Dedifferentiated amniotic fluid mesenchymal stem cell (primary cell): ENCODE results near the gene NXPH4.

Source experiments
- DNase-seq: peaks from one replicate; pipeline ENCODE4 v3.0.0-alpha.2; 2016; ENCODE audit errors: extremely low spot score

NXPH4 gene

DNA sequence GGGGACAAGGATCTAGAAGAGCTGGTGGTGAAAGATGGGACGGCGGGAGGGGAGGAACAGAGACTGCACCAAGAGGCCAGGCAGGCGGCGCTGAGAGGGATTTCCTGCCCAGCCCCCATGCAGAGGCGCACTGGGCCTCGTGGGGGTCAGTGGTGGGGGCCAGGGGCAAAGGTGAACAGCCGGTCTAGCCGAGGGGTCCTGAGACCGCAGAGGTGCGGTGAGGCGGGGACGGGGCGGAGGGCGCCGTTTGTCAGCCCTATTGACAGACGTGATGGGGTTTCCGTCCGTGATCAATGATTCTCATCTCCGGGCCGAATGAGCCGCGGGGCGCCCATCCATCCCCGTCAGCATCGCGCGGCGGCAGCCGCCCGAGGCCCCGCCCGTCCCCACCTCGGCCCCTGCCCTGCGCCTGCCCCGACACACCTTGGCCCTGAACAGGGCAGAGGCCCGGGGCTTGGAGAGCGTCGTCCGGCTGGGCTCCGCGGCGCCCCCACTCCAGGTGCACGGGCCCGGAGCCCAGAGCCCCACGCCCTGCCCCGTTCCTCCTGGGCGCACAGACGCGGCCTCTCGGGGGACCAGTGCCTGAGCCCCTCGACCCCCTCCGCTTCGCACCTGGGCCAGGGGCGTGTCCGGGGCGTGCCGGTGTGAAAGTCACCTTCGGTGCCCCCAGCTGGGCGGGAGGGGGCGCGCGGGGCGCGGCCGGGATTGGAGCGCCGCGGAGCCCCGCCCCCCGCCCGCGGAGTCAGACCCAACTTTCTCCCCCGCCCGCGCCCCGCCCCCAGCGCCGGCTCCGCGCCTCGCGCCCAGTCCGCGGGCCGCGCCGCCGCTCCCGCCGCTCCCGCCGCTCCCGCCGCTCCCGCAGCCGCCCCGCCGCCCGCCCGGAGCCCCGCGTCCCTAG, at the start of gene NXPH4:
TSS of gene NXPH4 (plus strand) at position 781 of the 898 bp plus-strand sequence. CDS start 176 bp downstream, outside the sequence.
- DNase-seq, result no peak

DNA sequence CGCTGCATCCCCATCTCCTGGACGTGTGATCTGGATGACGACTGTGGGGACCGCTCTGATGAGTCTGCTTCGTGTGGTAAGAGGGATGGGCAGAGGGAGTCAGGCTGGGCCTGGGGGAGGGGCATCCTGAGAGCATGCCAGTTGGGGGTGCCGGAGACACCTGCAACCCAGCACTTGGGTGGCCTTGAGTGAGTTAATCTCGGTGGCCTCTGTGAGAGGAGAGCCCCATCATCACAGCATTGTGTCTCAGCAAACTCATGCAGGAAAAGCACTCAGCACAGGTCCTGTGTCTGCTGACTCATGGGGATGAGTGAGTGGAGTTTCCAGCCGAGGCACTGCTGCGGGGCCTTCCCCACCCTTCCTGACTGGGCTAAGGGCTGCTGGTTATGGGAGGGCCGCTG, 49.6 kb upstream of the NXPH4 start:
- DNase-seq, result no peak

- DNase-seq, result no peak
These were observed 48.5 kb upstream of the NXPH4 start for GRCh38 chr12:57168058-57168457.

DNA sequence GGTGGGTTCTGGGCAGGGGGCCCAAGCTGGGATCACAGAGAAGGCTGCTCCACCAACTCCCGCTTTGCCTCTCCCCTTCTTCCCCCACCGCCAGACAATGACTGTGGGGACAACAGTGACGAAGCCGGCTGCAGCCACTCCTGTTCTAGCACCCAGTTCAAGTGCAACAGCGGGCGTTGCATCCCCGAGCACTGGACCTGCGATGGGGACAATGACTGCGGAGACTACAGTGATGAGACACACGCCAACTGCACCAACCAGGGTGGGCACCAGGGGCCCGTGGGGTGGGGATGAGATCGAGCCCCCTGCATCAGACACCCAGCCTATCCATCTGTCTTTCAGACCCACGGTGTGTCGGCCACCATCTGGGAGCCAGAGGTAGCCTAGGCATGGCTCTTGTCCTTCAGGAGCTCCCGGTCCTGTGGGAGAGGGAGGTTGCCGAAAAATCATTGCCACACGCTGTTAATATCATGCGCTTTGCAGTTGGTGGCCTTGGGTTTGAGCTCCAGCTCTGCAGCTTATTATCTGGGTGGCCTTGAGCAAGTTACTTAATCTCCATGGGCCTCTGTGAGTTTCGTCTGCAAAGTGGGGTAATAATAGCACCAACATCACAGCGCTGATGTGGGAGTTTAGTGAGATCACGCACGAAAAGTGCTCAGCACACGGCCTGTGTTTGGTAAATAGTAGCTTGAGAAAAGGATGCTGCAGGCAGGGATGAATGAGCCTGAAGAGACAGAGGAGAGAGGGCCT, 47.4 kb upstream of the NXPH4 start:
- DNase-seq, result no peak

GRCh38 chr12:57169969-57170368, 46.6 kb upstream of the NXPH4 start:
- no peak for DNase-seq

DNA sequence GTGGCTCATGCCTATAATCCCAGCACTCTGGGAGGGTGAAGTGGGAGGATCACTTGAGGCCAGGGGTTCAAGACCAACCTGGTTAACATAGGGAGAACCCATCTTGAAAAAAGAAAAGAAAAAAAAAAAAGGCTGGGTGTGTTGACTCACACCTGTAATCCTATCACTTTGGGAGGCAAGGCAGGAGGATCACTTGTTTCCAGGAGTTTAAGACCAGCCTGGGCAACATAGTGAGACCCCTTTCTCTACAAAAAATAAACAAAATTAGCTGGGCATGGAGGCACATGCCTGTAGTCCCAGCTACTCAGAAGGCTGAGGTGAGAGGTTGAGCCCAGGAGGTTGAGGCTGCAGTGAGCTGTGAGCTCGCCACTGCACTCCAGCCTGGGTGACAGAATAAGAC, 46.2 kb upstream of the NXPH4 start:
- no peak for DNase-seq

- DNase-seq, result no peak
These were observed 45.7 kb upstream of the NXPH4 start for GRCh38 chr12:57170927-57171326.

DNA sequence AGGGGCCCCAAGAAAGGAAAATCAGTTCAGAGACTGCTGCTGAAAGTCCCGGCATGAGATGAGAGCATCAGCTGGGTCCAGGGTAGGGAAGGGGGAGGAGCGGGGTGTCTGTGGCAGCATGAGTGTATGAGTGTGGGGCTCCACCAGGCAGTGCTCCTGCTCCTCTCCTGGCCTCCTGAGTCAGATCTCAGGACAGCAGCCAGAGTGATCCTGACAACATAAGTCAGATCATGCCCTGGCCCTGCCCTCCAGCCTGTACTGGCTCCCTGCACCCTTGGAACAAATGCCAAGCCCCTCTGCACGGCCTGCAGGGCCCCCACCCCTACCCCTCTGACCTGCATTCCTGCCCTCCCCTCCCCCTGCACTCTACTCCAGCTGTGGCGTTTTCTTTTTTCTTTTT, 44.9 kb upstream of the NXPH4 start:
- peak; percentile 47 for DNase-seq

- DNase-seq, result no peak
These were observed 43.5 kb upstream of the NXPH4 start for GRCh38 chr12:57173089-57173488.

DNA sequence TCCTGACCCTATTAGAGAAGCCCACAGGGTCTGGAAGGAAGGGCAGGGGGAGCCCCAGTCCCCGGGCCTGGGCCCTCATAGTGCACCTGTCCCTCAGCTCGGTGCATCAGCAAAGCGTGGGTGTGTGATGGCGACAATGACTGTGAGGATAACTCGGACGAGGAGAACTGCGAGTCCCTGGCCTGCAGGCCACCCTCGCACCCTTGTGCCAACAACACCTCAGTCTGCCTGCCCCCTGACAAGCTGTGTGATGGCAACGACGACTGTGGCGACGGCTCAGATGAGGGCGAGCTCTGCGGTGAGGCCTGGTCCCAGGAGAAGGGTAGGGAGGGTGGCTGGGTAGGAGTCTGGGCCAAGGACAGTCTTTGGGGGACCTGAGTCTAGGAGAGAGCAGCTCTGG, 42.9 kb upstream of the NXPH4 start:
- DNase-seq, result no peak

- DNase-seq, result no peak
These were observed 41.0 kb upstream of the NXPH4 start for GRCh38 chr12:57175428-57176138.

- DNase-seq, result no peak
These were observed 40.5 kb upstream of the NXPH4 start for GRCh38 chr12:57176139-57176477.

GRCh38 chr12:57176846-57177245, 39.7 kb upstream of the NXPH4 start:
- no peak for DNase-seq

GRCh38 chr12:57177354-57177753, 39.2 kb upstream of the NXPH4 start:
- no peak for DNase-seq

GRCh38 chr12:57178213-57178612, 38.4 kb upstream of the NXPH4 start:
- no peak for DNase-seq

GRCh38 chr12:57179331-57180086, 37.1 kb upstream of the NXPH4 start:
- DNase-seq, result no peak

DNA sequence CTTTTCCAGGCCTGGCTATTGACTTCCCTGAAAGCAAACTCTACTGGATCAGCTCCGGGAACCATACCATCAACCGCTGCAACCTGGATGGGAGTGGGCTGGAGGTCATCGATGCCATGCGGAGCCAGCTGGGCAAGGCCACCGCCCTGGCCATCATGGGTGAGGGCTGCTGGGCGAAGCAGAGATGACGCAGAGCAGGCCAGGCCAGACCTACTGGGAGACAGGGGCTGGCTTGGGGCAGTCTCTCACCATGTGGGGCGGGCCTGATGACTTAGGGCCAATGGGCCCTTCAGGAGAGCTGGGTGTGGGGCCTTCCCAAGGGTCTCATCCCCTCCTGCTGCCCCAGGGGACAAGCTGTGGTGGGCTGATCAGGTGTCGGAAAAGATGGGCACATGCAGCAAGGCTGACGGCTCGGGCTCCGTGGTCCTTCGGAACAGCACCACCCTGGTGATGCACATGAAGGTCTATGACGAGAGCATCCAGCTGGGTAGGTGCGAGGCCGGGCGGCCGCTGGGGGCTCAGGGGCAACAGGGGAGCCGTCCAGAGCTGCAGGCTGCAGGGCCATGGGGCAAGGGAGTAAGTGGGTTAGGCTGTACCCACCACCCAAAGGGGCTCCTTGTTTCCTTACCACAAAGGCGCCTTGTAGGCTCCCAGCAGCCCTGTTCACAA, 36.1 kb upstream of the NXPH4 start:
- DNase-seq, result no peak

GRCh38 chr12:57181072-57181471, 35.5 kb upstream of the NXPH4 start:
- DNase-seq, result no peak

- DNase-seq, result no peak
These were observed 34.9 kb upstream of the NXPH4 start for GRCh38 chr12:57181561-57182155.

DNA sequence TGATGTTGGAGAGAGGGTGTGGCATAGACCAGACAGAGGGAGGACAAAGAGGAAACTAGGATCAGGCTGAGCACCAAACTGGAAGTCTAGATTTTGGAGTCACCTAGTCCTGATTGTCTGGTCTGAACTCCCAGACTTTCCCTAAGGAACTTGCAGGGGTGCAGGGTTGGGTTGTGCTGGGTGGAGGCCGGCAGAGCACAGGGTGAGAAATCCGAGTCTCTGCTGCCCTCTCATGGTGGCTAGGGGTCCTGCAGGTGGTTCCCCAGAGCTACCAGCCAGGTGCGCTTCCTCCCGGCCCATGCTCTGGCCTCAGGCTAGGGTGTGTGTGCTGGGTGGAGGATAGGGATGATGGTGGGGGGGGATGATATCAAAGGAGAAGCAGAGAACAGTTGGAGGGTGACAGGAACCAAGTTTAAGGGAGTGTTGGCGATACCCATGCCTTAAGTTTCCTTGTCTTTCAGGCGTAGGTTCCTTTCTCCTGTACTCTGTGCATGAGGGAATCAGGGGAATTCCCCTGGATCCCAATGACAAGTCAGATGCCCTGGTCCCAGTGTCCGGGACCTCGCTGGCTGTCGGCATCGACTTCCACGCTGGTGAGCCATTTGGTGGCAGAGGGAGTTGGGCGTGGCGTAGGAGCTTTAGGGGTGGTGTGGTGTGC, 33.5 kb upstream of the NXPH4 start:
- peak; percentile 38 for DNase-seq
